Mesendoderm (in vitro differentiated cells): ENCODE results near the gene SMPDL3B.
"Not testable (repeated sequence)": the region's sequence is repeated elsewhere in the genome, so short reads cannot be mapped to it uniquely, and the experiment has no call there.

Experiments
- DNase-seq: peaks from one replicate; pipeline ENCODE4 v3.0.0; 2013
- H2AK5ac ChIP-seq: 2 replicates; pipeline ENCODE4 v1.6.1; 2013; ENCODE audit warnings: low read length, inconsistent platforms
- H2BK120ac ChIP-seq: 2 replicates; pipeline ENCODE4 v1.6.1; 2013; ENCODE audit warnings: low read depth, mild to moderate bottlenecking, low read length, moderate library complexity, mixed read lengths
- H2BK15ac ChIP-seq: replicated peaks from 2 replicates; pipeline ENCODE4 v1.6.1; 2013; ENCODE audit warnings: low read depth, mild to moderate bottlenecking, moderate library complexity
- H2BK5ac ChIP-seq: 2 replicates; pipeline ENCODE4 v1.6.1; 2013; ENCODE audit warnings: low read length, inconsistent platforms
- H3K18ac ChIP-seq: 2 replicates; pipeline ENCODE4 v1.6.1; 2013; ENCODE audit warnings: mild to moderate bottlenecking, low read length, mixed read lengths
- H3K23ac ChIP-seq: one replicate; pipeline ENCODE4 v1.6.1; 2013; ENCODE audit warnings: low read length
- H3K27ac ChIP-seq: 2 replicates; pipeline ENCODE4 v1.5.1; 2013; ENCODE audit warnings: low read depth, mild to moderate bottlenecking, inconsistent platforms, low read length, moderate library complexity
- H3K27me3 ChIP-seq: 2 replicates; pipeline ENCODE4 v1.6.1; 2013; ENCODE audit warnings: low read length, control low read depth, mild to moderate bottlenecking, inconsistent platforms; ENCODE audit not compliant: insufficient read depth, poor library complexity
- H3K36me3 ChIP-seq: 2 replicates; pipeline ENCODE4 v1.6.1; 2013; ENCODE audit warnings: low read length, inconsistent platforms; ENCODE audit not compliant: control insufficient read depth, insufficient read depth
- H3K4ac ChIP-seq: one replicate; pipeline ENCODE4 v1.6.1; 2013; ENCODE audit warnings: low read depth, mild to moderate bottlenecking, low read length, moderate library complexity
- H3K4me1 ChIP-seq: 2 replicates; pipeline ENCODE4 v1.6.1; 2013; ENCODE audit warnings: low read depth, low read length, inconsistent platforms; ENCODE audit not compliant: control insufficient read depth
- H3K4me2 ChIP-seq: 2 replicates; pipeline ENCODE4 v1.6.1; 2013; ENCODE audit warnings: low read length
- H3K4me3 ChIP-seq: 2 replicates; pipeline ENCODE4 v1.5.1; 2013; ENCODE audit warnings: mild to moderate bottlenecking, low read length
- H3K56ac ChIP-seq: one replicate; pipeline ENCODE4 v1.6.1; 2013; ENCODE audit warnings: low read length
- H3K79me1 ChIP-seq: 2 replicates; pipeline ENCODE4 v1.6.1; 2013; ENCODE audit warnings: low read length, inconsistent platforms
- H3K79me2 ChIP-seq: 2 replicates; pipeline ENCODE4 v1.6.1; 2013; ENCODE audit warnings: mild to moderate bottlenecking, low read length; ENCODE audit not compliant: control insufficient read depth, insufficient read depth
- H3K9ac ChIP-seq: 2 replicates; pipeline ENCODE4 v1.6.1; 2013; ENCODE audit warnings: low read length, inconsistent platforms
- H4K5ac ChIP-seq: one replicate; pipeline ENCODE4 v1.6.1; 2013; ENCODE audit warnings: low read length
- H4K8ac ChIP-seq: one replicate; pipeline ENCODE4 v1.6.1; 2013; ENCODE audit warnings: low read depth, mild to moderate bottlenecking, control low read depth, low read length, moderate library complexity
- WGBS: extraction: QIAGEN DNeasy Blood & Tissue Kit; methylation state at CpG from one replicate; pipeline ENCODE4 v1.1.7; 2013; ENCODE audit warnings: low lambda C conversion rate, missing lambda C conversion rate; ENCODE audit not compliant: insufficient coverage; ENCODE audit errors: extremely low coverage; 5-methylcytosine and 5-hydroxymethylcytosine counted together

Gene SMPDL3B

GRCh38 chr1:27990920-27991537 lies 56.2 kb downstream of the SMPDL3B start:
- H2BK5ac ChIP-seq = no peak overlapping the region
- no peaks in the 10 kb centered on the region for H3K4me1 ChIP-seq
- H2AK5ac ChIP-seq = no peak overlapping the region
- no peak overlapping the region for H3K4me2 ChIP-seq
- no CpG with 5 or more reads among the region's 3 CpGs for WGBS
- no peak overlapping the region for H4K8ac ChIP-seq
- no peak overlapping the region for H4K5ac ChIP-seq
- no peak overlapping the region for H3K18ac ChIP-seq
- no peak overlapping the region for H2BK120ac ChIP-seq
- H3K9ac ChIP-seq = no peak overlapping the region
- H3K36me3 ChIP-seq = peaks cover 5% of the 10 kb centered on the region
- no peak overlapping the region for H2BK15ac ChIP-seq
- H3K27ac ChIP-seq = no peak overlapping the region
- H3K56ac ChIP-seq = no peak overlapping the region
- H3K27me3 ChIP-seq = no peaks in the 10 kb centered on the region
- no peak for DNase-seq
- H3K4me3 ChIP-seq = no peak overlapping the region
- no peak overlapping the region for H3K4ac ChIP-seq
- H3K23ac ChIP-seq = no peak overlapping the region
- no peaks in the 10 kb centered on the region for H3K79me1 ChIP-seq
- no peaks in the 10 kb centered on the region for H3K79me2 ChIP-seq

DNA sequence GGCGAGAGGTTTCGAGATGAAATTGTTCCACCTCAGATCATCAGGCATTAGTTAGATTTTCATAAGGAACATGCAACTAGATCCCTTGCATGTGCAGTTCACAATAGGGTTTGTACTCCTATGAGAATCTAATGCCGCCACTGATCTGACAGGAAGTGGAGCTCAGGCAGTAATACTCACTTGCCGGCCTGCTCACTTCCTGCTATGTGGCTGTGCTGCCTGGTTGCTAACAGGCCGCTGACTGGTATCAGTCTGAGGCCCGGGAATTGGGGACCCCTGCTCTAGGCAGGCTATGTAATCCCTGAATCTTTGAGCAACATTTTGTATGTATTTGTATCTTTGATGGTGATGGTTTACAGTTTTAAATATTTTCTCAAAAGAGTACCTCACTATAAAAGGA lies 57.5 kb downstream of the SMPDL3B start:
- no peak overlapping the region for H4K8ac ChIP-seq
- H4K5ac ChIP-seq = no peak overlapping the region
- no peak overlapping the region for H3K4ac ChIP-seq
- no peak overlapping the region for H3K27ac ChIP-seq
- H3K9ac ChIP-seq = no peak overlapping the region
- H3K23ac ChIP-seq = no peak overlapping the region
- H3K56ac ChIP-seq = no peak overlapping the region
- H3K36me3 ChIP-seq = peaks cover 8% of the 10 kb centered on the region
- no peak overlapping the region for H2BK5ac ChIP-seq
- no CpG with 5 or more reads among the region's 6 CpGs for WGBS
- no peaks in the 10 kb centered on the region for H3K79me1 ChIP-seq
- no peak overlapping the region for H3K18ac ChIP-seq
- no peaks in the 10 kb centered on the region for H3K27me3 ChIP-seq
- H2AK5ac ChIP-seq = no peak overlapping the region
- no peaks in the 10 kb centered on the region for H3K4me1 ChIP-seq
- DNase-seq = no peak
- no peak overlapping the region for H2BK120ac ChIP-seq
- no peak overlapping the region for H3K4me2 ChIP-seq
- no peak overlapping the region for H2BK15ac ChIP-seq
- H3K4me3 ChIP-seq = no peak overlapping the region
- H3K79me2 ChIP-seq = no peaks in the 10 kb centered on the region

- Histone ChIP-seq H3K4ac (no peak overlapping the region), H3K4me1 (no peaks in the 10 kb centered on the region), H2BK120ac (no peak overlapping the region), H3K4me3 (no peak overlapping the region), H3K36me3 (peaks cover 11% of the 10 kb centered on the region), H3K18ac (no peak overlapping the region), H2BK15ac (no peak overlapping the region), H2BK5ac (no peak overlapping the region), H3K4me2 (no peak overlapping the region), H3K79me2 (no peaks in the 10 kb centered on the region), H2AK5ac (no peak overlapping the region), H3K27me3 (no peaks in the 10 kb centered on the region), H4K8ac (no peak overlapping the region), H3K23ac (no peak overlapping the region), H3K27ac (no peak overlapping the region), H3K9ac (no peak overlapping the region), H4K5ac (no peak overlapping the region), H3K56ac (no peak overlapping the region), H3K79me1 (no peaks in the 10 kb centered on the region)
- no CpG with 5 or more reads among the region's 3 CpGs for WGBS
- DNase-seq = no peak
Measured at GRCh38 chr1:27993241-27993640, 58.4 kb downstream of the SMPDL3B start.

DNA sequence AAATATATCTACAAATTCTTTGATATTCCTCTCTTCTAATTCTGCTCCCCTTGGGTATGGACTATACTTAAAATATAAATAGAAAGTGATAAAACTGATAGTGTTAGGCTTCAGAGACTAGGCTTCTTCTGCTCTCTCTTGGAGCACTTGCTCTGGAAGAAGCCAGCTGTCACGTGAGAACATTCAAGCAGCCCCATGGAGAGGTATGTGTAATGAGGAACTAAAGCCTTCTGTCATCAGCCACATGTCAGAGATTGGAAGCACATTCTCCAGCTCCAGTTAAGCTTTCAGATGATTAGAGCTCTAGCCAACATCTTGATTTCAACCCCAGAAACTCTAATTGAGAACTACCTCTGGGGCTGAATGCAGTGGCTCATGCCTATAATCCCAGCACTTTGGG lies 59.3 kb downstream of the SMPDL3B start:
- no peak overlapping the region for H2BK5ac ChIP-seq
- H3K9ac ChIP-seq = no peak overlapping the region
- WGBS = no CpG with 5 or more reads among the region's 1 CpG
- DNase-seq = peak; percentile 5
- no peak overlapping the region for H3K27ac ChIP-seq
- no peak overlapping the region for H2BK120ac ChIP-seq
- H3K23ac ChIP-seq = no peak overlapping the region
- no peak overlapping the region for H3K4me3 ChIP-seq
- H3K36me3 ChIP-seq = peaks cover 8% of the 10 kb centered on the region
- no peak overlapping the region for H3K18ac ChIP-seq
- no peak overlapping the region for H2BK15ac ChIP-seq
- H3K27me3 ChIP-seq = no peaks in the 10 kb centered on the region
- H2AK5ac ChIP-seq = no peak overlapping the region
- H3K56ac ChIP-seq = no peak overlapping the region
- no peaks in the 10 kb centered on the region for H3K79me2 ChIP-seq
- no peaks in the 10 kb centered on the region for H3K79me1 ChIP-seq
- H3K4ac ChIP-seq = no peak overlapping the region
- no peak overlapping the region for H4K5ac ChIP-seq
- H3K4me1 ChIP-seq = no peaks in the 10 kb centered on the region
- no peak overlapping the region for H3K4me2 ChIP-seq
- H4K8ac ChIP-seq = no peak overlapping the region

GRCh38 chr1:27994526-27994925 lies 59.7 kb downstream of the SMPDL3B start:
- not testable (repeated sequence) for H3K79me2 ChIP-seq, H3K36me3 ChIP-seq, H4K5ac ChIP-seq

GRCh38 chr1:27999055-27999454 lies 64.3 kb downstream of the SMPDL3B start:
- peaks cover 8% of the 10 kb centered on the region for H3K36me3 ChIP-seq

More at GRCh38 chr1:27994526-27994925, 59.7 kb downstream of the SMPDL3B start:
- not testable (repeated sequence) for H2BK15ac ChIP-seq, H3K4me2 ChIP-seq, DNase-seq, H3K23ac ChIP-seq, H3K4ac ChIP-seq, H2BK120ac ChIP-seq, H3K56ac ChIP-seq, H3K9ac ChIP-seq, H3K79me1 ChIP-seq, H3K4me3 ChIP-seq, H3K27ac ChIP-seq, H2AK5ac ChIP-seq, H3K27me3 ChIP-seq, H3K4me1 ChIP-seq, H2BK5ac ChIP-seq, H3K18ac ChIP-seq, H4K8ac ChIP-seq
- no CpG with 5 or more reads among the region's 6 CpGs for WGBS

More at GRCh38 chr1:27999055-27999454, 64.3 kb downstream of the SMPDL3B start:
- no peak overlapping the region for H3K23ac ChIP-seq
- no peak overlapping the region for H2AK5ac ChIP-seq
- no peaks in the 10 kb centered on the region for H3K79me1 ChIP-seq
- no peak overlapping the region for H4K8ac ChIP-seq
- no CpG with 5 or more reads among the region's 1 CpG for WGBS
- H3K79me2 ChIP-seq = no peaks in the 10 kb centered on the region
- no peak for DNase-seq
- H3K27ac ChIP-seq = no peak overlapping the region
- H3K4me2 ChIP-seq = no peak overlapping the region
- no peak overlapping the region for H3K18ac ChIP-seq
- H3K9ac ChIP-seq = no peak overlapping the region
- no peak overlapping the region for H3K4ac ChIP-seq
- no peaks in the 10 kb centered on the region for H3K27me3 ChIP-seq
- H2BK120ac ChIP-seq = no peak overlapping the region
- no peak overlapping the region for H3K4me3 ChIP-seq
- H3K4me1 ChIP-seq = no peaks in the 10 kb centered on the region
- H2BK5ac ChIP-seq = no peak overlapping the region
- no peak overlapping the region for H3K56ac ChIP-seq
- H4K5ac ChIP-seq = no peak overlapping the region
- no peak overlapping the region for H2BK15ac ChIP-seq
